Stimulated activated CD8-positive, alpha-beta memory T cell treated with anti-CD3 and anti-CD28 coated beads, Interleukin-7, amount 100 ng/mL, for 1 hour (primary cell): Measurements from ENCODE around the gene FN1.

Experiments used
- DNase-seq, 2 donors: peaks; one replicate each; pipeline ENCODE4 v3.0.0-alpha.2; 2020; ENCODE audit warnings: low read depth in 2 of 2

Gene FN1

DNA sequence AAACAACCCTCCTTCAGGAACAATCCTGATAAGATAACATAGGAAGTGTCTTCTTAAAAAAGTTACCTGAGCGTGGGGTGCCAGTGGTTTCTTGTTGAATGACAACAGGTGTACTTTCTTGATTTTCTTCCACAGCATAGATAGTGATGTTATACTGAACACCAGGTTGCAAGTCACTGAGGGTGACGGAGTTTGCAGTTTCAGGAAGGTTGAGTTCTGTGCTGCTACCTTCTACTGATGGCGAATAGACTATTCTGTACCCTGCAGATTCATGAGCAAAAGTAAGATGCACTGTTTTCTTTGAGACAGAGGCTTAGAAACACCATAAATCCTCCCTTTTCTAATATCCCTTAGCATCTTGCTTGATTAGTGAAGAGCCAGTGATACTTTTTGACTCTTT is 28.8 kb downstream of the FN1 start:
- no peak for DNase-seq

GRCh38 chr2:215405722-215406581 is 29.9 kb downstream of the FN1 start:
- no peak for DNase-seq

DNA sequence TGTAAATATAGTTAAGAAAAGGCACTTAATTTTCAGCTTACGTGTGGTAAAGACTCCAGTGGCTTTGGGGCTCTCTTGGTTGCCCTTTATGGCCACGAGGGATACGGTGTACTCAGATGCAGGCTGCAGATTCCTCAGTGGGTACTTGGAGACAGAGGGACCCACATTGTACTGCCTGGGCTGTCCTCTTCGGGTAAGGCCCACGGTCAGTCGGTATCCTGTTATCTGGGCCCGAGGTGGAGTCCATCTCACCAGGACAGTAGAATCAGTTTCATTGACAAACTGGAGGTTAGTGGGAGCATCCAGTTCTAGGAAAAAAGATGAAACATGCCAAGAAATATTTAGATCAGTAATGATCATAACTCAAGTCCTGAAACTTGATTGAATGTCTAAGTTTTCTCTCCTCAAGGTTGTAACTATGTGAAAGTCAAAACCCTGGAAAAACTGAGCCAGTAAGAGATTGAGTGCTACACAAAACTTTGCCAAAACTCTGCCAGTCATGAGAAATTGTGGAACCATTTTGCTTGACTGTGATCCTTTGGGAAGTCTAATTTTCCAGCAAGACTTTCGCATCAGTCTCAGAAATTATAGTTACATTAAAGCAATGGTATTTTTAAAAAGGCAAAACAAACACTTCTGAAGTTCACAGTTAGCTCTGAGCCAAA is 31.4 kb downstream of the FN1 start:
- DNase-seq, result no peak

GRCh38 chr2:215403441-215404347 is 32.2 kb downstream of the FN1 start:
- no peak for DNase-seq

- no peak for DNase-seq
Observed at GRCh38 chr2:215401896-215402379, 33.9 kb downstream of the FN1 start.

GRCh38 chr2:215399067-215399716 is 36.7 kb downstream of the FN1 start:
- DNase-seq, result no peak

GRCh38 chr2:215397632-215398341 is 38.1 kb downstream of the FN1 start:
- no peak for DNase-seq

DNA sequence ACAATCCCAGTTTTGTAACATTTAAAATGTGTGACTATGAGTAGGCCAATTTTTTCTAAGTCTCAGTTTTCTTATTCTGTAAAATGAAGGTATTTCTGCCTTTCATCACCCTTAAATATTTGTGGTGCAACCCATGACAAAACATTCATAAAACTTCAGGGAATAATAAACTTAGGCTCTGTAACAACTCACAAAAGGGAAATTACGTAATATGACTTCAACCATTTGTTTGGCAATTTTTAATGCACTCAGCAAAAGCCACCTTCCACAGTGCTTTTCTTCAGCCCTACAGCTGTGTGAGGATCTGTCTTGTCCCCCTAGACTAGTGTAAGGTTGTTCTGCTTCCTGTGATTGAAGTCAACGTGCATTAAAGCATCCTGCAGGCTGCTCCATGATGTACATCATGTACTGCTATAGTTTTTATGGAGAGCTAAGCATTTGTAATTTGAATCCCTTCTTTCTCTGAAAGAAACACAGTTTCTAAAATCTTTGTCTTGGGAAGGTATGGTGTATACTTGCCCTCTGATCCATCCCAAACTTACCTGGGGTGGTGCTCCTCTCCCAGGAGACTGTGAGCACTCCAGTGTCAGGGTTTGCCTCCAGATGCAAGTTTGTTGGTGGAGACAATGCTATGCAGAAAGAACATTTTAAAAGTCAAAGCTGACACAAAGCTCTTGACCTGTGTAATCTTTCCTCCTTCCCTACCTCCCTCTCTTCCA is 39.1 kb downstream of the FN1 start:
- no peak for DNase-seq

DNA sequence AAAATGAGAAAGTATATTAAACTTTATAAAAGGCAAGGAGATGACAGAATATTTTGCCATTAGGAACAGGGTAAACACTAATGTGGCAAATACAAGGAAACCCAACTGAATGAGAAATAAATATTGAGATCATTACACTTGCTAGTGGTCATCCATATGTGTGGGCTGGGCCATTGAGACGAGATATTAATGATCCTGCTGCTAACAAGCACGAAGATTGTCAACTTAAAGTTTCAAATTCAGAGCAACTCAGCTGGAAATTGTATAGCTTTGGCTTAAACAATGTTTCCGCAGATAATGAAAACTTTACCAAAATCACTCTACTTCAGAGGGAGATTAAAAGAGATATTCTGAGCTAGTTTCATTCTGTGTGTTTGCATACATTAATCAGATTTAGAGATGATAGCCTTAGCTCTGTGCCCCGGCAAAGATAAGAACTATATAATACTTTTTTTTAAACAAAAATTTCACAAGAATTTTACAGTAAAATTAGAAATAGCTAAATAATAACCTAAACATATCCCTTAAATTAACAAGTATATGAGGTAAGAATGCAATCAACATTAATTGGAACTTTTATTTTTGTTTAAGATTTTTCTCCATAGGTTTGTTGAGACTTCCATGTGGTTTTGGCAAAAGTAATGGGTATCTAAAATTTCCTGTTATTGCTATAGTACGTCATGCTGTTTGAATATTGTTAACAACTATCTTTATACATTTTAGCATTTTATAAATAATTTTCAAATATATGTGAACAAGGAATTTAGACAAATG is 40.0 kb downstream of the FN1 start:
- no peak for DNase-seq

- DNase-seq, result no peak
Observed at GRCh38 chr2:215394102-215394805, 41.6 kb downstream of the FN1 start.

DNA sequence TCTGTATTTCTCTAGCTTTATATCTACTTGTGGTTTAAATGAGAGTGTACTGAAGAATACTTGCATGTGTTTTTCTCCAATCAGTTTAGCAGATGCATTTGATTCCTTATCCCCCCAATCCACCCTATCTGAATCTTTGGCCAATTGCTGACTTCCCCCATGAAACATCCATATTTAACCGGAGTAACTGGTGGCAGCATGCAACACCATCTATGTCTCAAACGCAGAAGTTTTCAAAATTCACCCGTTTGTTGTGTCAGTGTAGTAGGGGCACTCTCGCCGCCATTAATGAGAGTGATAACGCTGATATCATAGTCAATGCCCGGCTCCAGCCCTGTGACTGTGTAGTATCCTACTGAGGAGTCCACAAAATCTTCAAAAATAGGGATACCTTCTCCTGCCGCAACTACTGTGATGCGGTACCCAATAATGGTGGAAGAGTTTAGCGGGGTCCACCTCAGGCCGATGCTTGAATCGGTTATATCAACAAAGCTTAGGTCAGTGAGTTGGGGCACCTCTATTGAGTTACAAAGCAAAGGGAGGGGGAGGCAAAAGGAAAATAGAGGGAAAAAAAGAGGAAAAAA is 43.1 kb downstream of the FN1 start:
- DNase-seq, result no peak

DNA sequence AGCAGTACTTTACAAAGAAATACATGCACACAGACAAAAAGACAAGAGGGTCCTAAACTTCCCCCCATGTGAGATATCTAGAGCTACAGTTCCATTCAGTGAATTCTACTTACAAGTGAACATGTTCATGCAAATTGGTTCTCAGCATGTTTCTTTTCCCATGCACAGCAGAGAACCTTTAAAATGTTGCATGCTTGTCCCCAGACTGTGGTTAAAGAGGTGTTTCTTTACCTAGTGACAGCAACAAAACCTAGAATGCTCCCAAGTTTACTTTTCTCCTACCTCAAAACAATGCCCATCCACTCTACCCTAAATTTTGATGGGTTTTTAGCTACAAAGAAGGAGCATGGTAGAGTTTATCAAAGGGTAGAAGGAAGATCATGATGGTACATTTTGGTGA is 43.7 kb downstream of the FN1 start:
- no peak for DNase-seq

GRCh38 chr2:215391531-215391930 is 44.3 kb downstream of the FN1 start:
- no peak for DNase-seq

DNA sequence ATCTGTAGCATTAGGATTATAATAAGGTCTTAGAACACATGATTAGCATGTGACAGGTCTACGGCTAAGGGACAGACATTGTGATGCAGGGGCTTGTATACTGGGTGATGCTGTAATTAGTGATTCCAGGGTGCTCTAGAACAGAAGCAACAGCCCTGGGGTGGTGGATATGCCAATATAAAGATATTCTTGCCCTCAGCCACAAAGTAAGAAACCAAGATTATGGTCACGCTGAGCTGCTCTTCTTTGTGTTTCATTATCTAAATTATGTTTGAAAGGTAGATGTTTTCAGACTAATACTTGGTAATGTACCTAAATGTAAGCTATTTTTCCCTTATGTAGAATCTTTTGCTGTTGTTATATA is 45.3 kb downstream of the FN1 start:
- no peak for DNase-seq

DNA sequence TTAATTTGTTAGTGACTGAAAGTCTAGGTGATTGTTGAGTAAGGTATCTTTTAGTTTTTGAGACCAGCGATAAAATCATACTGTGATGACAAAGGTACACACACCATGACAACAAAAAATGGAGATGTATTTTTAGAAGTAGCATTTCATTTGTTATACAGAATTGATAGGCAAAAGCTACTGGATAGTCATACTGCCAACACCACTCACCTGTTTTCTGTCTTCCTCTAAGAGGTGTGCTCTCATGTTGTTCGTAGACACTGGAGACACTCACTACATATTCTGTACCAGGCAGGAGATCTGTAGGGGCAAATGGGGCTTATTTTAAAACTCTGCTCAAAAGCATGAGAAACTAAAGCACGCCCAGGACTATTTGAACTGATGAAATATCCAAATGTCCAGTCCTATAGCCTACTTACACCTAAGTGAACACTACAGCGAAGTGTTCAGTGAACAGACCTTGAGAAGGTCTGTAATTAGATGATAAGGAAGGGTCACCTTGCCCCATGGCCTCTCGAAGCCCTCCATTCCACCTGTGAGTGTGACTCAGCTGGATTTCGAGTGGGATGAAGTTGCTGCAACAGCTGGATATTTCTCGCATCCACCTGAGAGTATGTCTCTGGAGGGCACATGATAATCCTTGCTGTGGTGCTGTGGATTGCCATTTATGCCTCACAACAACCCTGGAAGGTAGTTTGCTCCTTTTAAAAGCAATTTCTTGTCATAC is 47.7 kb downstream of the FN1 start:
- DNase-seq, result no peak

- DNase-seq, result no peak
Observed at GRCh38 chr2:215386566-215386965, 49.3 kb downstream of the FN1 start.

GRCh38 chr2:215384710-215385109 is 51.2 kb downstream of the FN1 start:
- DNase-seq, result no peak
